K562 (cell line): ENCODE results near the gene CENPN. TPM values are rescaled to one million over a fixed set of nuclear protein-coding genes. Genes with fewer than 3 reads are reported as not detected.

Experiments used
- ATAC-seq: fragments of 200-7000 bp; cut with Tn5 transposase; 3 replicates; pipeline ENCODE4 v1.9.1; 2020; ENCODE audit warnings: moderate library complexity
- BruUV-seq: library from RNA; stranded (reverse); fragments of 400-500 nt; replicated peaks from 2 replicates; lab custom pipeline; 2021; lab: Mats Ljungman, UMichigan
- CTCF ChIA-PET: fragments of 300-600 bp; formaldehyde crosslinking; extraction: SDS; loops from one replicate; lab custom pipeline; 2021; ENCODE audit warnings: low intra/inter-chr PET ratio; lab: Yijun Ruan, JAX
- POLR2A ChIA-PET: fragments of 300-600, 350-650 bp; sonication (Branson Sonifier 250); formaldehyde crosslinking; extraction: SDS; loops from one replicate; lab custom pipeline; 2021; ENCODE audit warnings: antibody characterized with exemption, inconsistent platforms; lab: Yijun Ruan, JAX
- DNase-seq, 4 experiments: peaks; one replicate each; pipeline versions ENCODE4 v3.0.0 to v3.0.0-alpha.2; 2011 to 2018; ENCODE audit warnings: low spot score in 3 of 4, mixed read lengths in 3 of 4; ENCODE audit errors: extremely low read depth in 1 of 4
- FAIRE-seq: peaks from 2 replicates; lab custom pipeline; 2011; peaks lifted over from hg19 to GRCh38; lab: Jason Lieb, UNC
- H2AFZ ChIP-seq: 2 replicates; pipeline ENCODE4 v1.6.0; 2011; ENCODE audit warnings: low read depth, low read length, control low read depth, inconsistent platforms
- H3K27ac ChIP-seq: fragments of 200-600 bp; 3 replicates; pipeline ENCODE4 v1.8.0; 2011; ENCODE audit warnings: low read depth, mild to moderate bottlenecking, control low read depth, inconsistent platforms, low read length, moderate library complexity, mixed read lengths; ENCODE audit errors: extremely low read depth
- H3K27me3 ChIP-seq, 2 experiments: fragments of 300-600 bp in 1 of 2; 2 replicates in 1 of 2; 3 replicates in 1 of 2; pipeline versions ENCODE4 v1.6.0 to v1.8.0; 2011; ENCODE audit warnings: inconsistent platforms in 2 of 2, low read length in 2 of 2, mild to moderate bottlenecking in 1 of 2, mixed read lengths in 1 of 2, moderate library complexity in 1 of 2; ENCODE audit not compliant: control insufficient read depth in 2 of 2, insufficient read depth in 2 of 2
- H3K36me3 ChIP-seq: fragments of 300-600 bp; 3 replicates; pipeline ENCODE4 v1.8.0; 2011; ENCODE audit warnings: mild to moderate bottlenecking, low read length, inconsistent platforms; ENCODE audit not compliant: control insufficient read depth, insufficient read depth
- H3K4me1 ChIP-seq, 2 experiments: fragments of 200-600 bp in 1 of 2; replicated peaks in 1 of 2; 2 replicates in 1 of 2; 3 replicates in 1 of 2; pipeline versions ENCODE4 v1.5.1 to v1.8.0; 2011; ENCODE audit warnings: inconsistent platforms in 2 of 2, low read length in 2 of 2, mild to moderate bottlenecking in 1 of 2, mixed read lengths in 1 of 2, moderate library complexity in 1 of 2; ENCODE audit not compliant: control insufficient read depth in 2 of 2, insufficient read depth in 2 of 2
- H3K4me2 ChIP-seq: 2 replicates; pipeline ENCODE4 v1.6.1; 2011; ENCODE audit warnings: low read length, control low read depth, inconsistent platforms, mixed read lengths; ENCODE audit not compliant: insufficient read depth
- H3K4me3 ChIP-seq: fragments of 200-600 bp; sonication (generic), shearing (Covaris generic); 2 replicates; pipeline ENCODE4 v1.5.1; 2016; ENCODE audit warnings: control low read depth, inconsistent platforms
- H3K79me2 ChIP-seq: fragments of 200-600 bp; 3 replicates; pipeline ENCODE4 v1.8.0; 2011; ENCODE audit warnings: low read length, inconsistent platforms; ENCODE audit not compliant: control insufficient read depth, insufficient read depth
- H3K9ac ChIP-seq, 2 experiments: 2 replicates each; pipeline versions ENCODE4 v1.6.0 to v1.6.1; 2011; ENCODE audit warnings: low read depth in 2 of 2, low read length in 2 of 2, control low read depth in 1 of 2, inconsistent platforms in 1 of 2, mild to moderate bottlenecking in 1 of 2, mixed read lengths in 1 of 2; ENCODE audit not compliant: insufficient read depth in 1 of 2
- H3K9me1 ChIP-seq: one replicate; pipeline ENCODE4 v1.6.0; 2011; ENCODE audit warnings: inconsistent platforms, mild to moderate bottlenecking, low read length, moderate library complexity; ENCODE audit not compliant: control insufficient read depth, insufficient read depth
- H3K9me3 ChIP-seq: replicated peaks from 2 replicates; pipeline ENCODE4 v1.5.1; 2011; ENCODE audit warnings: low read depth, low read length, inconsistent platforms; ENCODE audit not compliant: control insufficient read depth, insufficient read depth
- H4K20me1 ChIP-seq: replicated peaks from 2 replicates; pipeline ENCODE4 v1.6.1; 2011; ENCODE audit warnings: low read length, inconsistent platforms, mixed read lengths; ENCODE audit not compliant: control insufficient read depth, insufficient read depth
- CBX5 ChIP-seq: IDR thresholded peaks from 2 replicates; pipeline ENCODE4 v1.6.1; 2014; ENCODE audit warnings: low read depth, borderline replicate concordance
- DMBX1 ChIP-seq: fragments of 250-450 bp; sonication (Bioruptor Pico); IDR thresholded peaks from 2 replicates; pipeline ENCODE4 v1.8.0; 2022; ENCODE audit warnings: inconsistent platforms, mild to moderate bottlenecking, moderate library complexity, borderline replicate concordance
- EP300 ChIP-seq: IDR thresholded peaks from 2 replicates; pipeline ENCODE4 v1.6.1; 2012; ENCODE audit warnings: low read length, improper control_type of control experiment
- KLF13 ChIP-seq: fragments of 450-650 bp; IDR thresholded peaks from 2 replicates; pipeline ENCODE4 v1.6.1; 2016; ENCODE audit warnings: missing genetic modification characterization, low read depth, mild to moderate bottlenecking, missing compliant biosample characterization, moderate library complexity, borderline replicate concordance
- MEIS2 ChIP-seq: fragments of 450-650 bp; IDR thresholded peaks from 2 replicates; pipeline ENCODE4 v1.6.1; 2014; ENCODE audit warnings: mild to moderate bottlenecking; ENCODE audit not compliant: partially characterized antibody
- NFIC ChIP-seq: fragments of 450-650 bp; IDR thresholded peaks from 2 replicates; pipeline ENCODE4 v1.6.1; 2017; ENCODE audit warnings: mild to moderate bottlenecking, inconsistent platforms
- NR0B1 ChIP-seq: fragments of 450-650 bp; IDR thresholded peaks from one replicate; pipeline ENCODE4 v1.6.1; 2018; ENCODE audit warnings: mild to moderate bottlenecking, moderate library complexity; ENCODE audit not compliant: partially characterized antibody
- PTBP1 ChIP-seq: fragments of 200-400 bp; formaldehyde crosslinking; IDR thresholded peaks from 2 replicates; pipeline ENCODE4 v1.6.1; 2017; ENCODE audit warnings: low read depth, low read length
- TCFL5 ChIP-seq: fragments of 250-450 bp; sonication (Bioruptor Pico); conservative IDR thresholded peaks from 2 replicates; pipeline ENCODE4 v1.6.1; 2021; ENCODE audit warnings: mild to moderate bottlenecking, moderate library complexity, matching md5 sums
- TEAD4 ChIP-seq, 2 experiments: sonication (generic) in 1 of 2; formaldehyde crosslinking in 1 of 2; IDR thresholded peaks; 2 replicates each; pipeline versions ENCODE4 v1.6.1 to v1.8.0; 2012 to 2022; ENCODE audit warnings: borderline replicate concordance in 1 of 2, inconsistent platforms in 1 of 2, low read length in 1 of 2, mild to moderate bottlenecking in 1 of 2, missing genetic modification reagents in 1 of 2
- TGIF2 ChIP-seq: sonication (generic); formaldehyde crosslinking; IDR thresholded peaks from 2 replicates; pipeline ENCODE4 v1.8.1; 2022; ENCODE audit warnings: mild to moderate bottlenecking, missing genetic modification reagents, moderate library complexity
- THRA ChIP-seq: fragments of 450-650 bp; IDR thresholded peaks from 2 replicates; pipeline ENCODE4 v1.6.1; 2017; ENCODE audit warnings: mild to moderate bottlenecking, moderate library complexity
- ZBTB33 ChIP-seq: sonication (generic); formaldehyde crosslinking; IDR thresholded peaks from 2 replicates; pipeline ENCODE4 v1.8.1; 2023; ENCODE audit warnings: mild to moderate bottlenecking, missing genetic modification reagents
- ZNF764 ChIP-seq: fragments of 250-450 bp; sonication (Bioruptor Pico); IDR thresholded peaks from 2 replicates; pipeline ENCODE4 v1.4.0; 2020; ENCODE audit warnings: low read depth, mild to moderate bottlenecking, moderate library complexity
- WGBS: fragments of 100-300 bp; shearing (Covaris generic); methylation state at CpG from one replicate; pipeline ENCODE4 v1.1.6; 2016; ENCODE audit warnings: low coverage, mixed read lengths; ENCODE audit not compliant: insufficient coverage; ENCODE audit errors: missing lambda C conversion rate; 5-methylcytosine and 5-hydroxymethylcytosine counted together
- in situ Hi-C: fragments of 300-500 bp; cut with MboI; formaldehyde crosslinking; loops from 4 replicates; pipeline ENCODE4 v1.15.0; 2018; ENCODE audit warnings: inconsistent platforms, mixed read lengths
- intact Hi-C: fragments of 100-400 bp; cut with micrococcal nuclease; formaldehyde crosslinking; loops from 2 replicates; pipeline ENCODE4 v1.14.2; 2022
- polyA plus RNA-seq, 8 experiments: library from polyadenylated mRNA; depleted of rRNA in 4 of 8; stranded (reverse) in 5 of 8; unstranded in 3 of 8; fragments of >200 nt; fragmentation: Nextera tagmentation in 2 of 8; fragmentation: Illumina TruSeq in 1 of 8; extraction: Ambion mirVana in 2 of 8; extraction: Trizol in 1 of 8; gene quantifications; 2 replicates each; pipeline versions ENCODE4 v1.2.1 to v1.2.3, GENCODE V29; 2011 to 2014; ENCODE audit warnings: inconsistent platforms in 1 of 8, missing spikeins in 1 of 8
- total RNA-seq, 7 experiments: library from RNA; depleted of rRNA in 6 of 7; stranded (reverse); fragments of >200 nt in 6 of 7; fragmentation: Illumina TruSeq in 2 of 7; extraction: Trizol in 2 of 7; gene quantifications; 2 replicates each; pipeline versions ENCODE4 v1.2.1 to v1.2.3, GENCODE V29; 2011 to 2021; ENCODE audit warnings: low replicate concordance in 1 of 7

The CENPN gene
- total and polyA plus RNA-seq, 9 of the 15 experiments (the other 6 are each of a cell fraction or from before 2014, with no cell fraction given): 92.3 to 384 (median 140) TPM

- Histone ChIP-seq H3K9me3 (no peaks in the 10 kb centered on the region), H3K27ac (no peak overlapping the region), H3K9me1 (no peaks in the 10 kb centered on the region), H3K36me3 (peaks cover 98% of the 10 kb centered on the region)
- BruUV-seq: no TSS peak
- no peak for TF ChIP-seq MEIS2
- TF ChIP-seq ZBTB33 (CRISPR knock-in tag): no peak
- TF ChIP-seq NFIC: no peak
- no peak for TF ChIP-seq NR0B1
- TF ChIP-seq TCFL5: no peak
- no peak for TF ChIP-seq EP300
- no peak for TF ChIP-seq TGIF2
- no peak for TF ChIP-seq KLF13 (tag)
- TF ChIP-seq THRA: no peak
- no peak for TF ChIP-seq CBX5
- TF ChIP-seq PTBP1: no peak
- no peak for TF ChIP-seq TEAD4 (IDR thresholded peaks at IDR 0.05; ENCODE audit: low read length)
- no peak for TF ChIP-seq TEAD4 (CRISPR knock-in tag; IDR thresholded peaks at IDR 0.05; ENCODE audit: borderline replicate concordance)
- no peak for TF ChIP-seq DMBX1 (CRISPR knock-in tag)
- no peak for TF ChIP-seq ZNF764 (CRISPR knock-in tag)
- TF ChIP-seq, all 486 proteins: peak for 0
- no peaks in the 10 kb centered on the region for H3K27me3 ChIP-seq
- no peak overlapping the region for H3K9ac ChIP-seq
- CTCF ChIA-PET: no interaction called here
- H3K4me2 ChIP-seq: no peak overlapping the region
- no peak for DNase-seq
- H4K20me1 ChIP-seq: no peaks in the 10 kb centered on the region
- POLR2A ChIA-PET: interaction anchor here (0.6 to 1.4 kb wide), 4 partner anchors 11 to 58 kb away, joined by 3 to 4 read pairs (median 3); no protein-coding TSS in a partner anchor
- no peak for ATAC-seq
- H3K4me1 ChIP-seq: no peaks in the 10 kb centered on the region
- WGBS: 85% methylated on average over 2 of the region's 2 CpGs
- H2AFZ ChIP-seq: no peak overlapping the region
- in situ Hi-C loops: loop anchor here (25.0 kb wide), 1 partner anchor 723 kb away; no protein-coding TSS in a partner anchor
- no peak overlapping the region for H3K4me3 ChIP-seq
- H3K79me2 ChIP-seq: peaks cover 20% of the 10 kb centered on the region
- no peak for FAIRE-seq
- intact Hi-C loops: no loop called here
These were observed 7.7 kb downstream of the CENPN start for GRCh38 chr16:81014672-81015071.
